ENCODE results near the gene RBM34.
A peak's percentile ranks its signal among the peaks of the same experiment; 100 is the strongest.
"Not testable (repeated sequence)": the region's sequence is repeated elsewhere in the genome, so short reads cannot be mapped to it uniquely, and the experiment has no call there.

Gene RBM34

DNA sequence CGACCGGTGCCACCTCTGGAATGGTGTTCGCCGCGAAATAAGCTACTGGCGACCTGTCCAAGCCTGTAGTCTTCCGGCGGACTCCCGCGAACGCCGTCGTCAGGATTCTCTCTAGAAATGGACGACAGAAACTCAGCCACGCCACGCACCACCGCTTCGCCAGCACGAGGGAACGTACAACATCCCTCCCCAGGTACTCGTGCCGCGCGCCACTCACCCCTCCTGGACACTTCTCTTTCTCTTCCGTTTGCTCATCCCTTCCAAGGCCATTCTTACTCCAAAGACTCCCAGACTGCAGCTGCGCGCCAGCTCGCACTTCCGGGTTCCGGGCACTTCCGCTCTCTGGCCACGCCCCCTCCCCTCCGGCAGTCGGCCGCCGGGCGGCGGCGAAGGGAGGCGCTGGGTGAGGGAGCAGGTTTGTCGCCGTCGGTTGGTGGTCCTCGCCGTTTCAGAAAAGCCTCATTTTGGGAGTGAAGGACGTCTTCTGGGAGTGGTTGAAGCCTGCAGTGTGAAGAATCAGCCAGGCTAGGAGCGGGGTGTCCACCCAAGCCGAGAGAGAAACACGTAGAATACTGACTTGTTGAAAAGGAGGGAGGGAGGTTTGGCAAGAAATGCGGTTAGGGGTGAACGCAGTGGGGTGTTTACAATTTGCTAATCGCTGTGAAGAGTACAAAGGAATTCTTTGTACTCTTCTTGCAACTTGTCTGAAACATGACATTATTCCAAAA lies at the start of gene RBM34:
TSS of gene RBM34 (minus strand) at position 294 of the 728 bp plus-strand sequence. CDS start at position 270, 24 bp downstream.
- peak; percentile 80 to 82 (median 82) for DNase-seq (ENCODE audit: low read depth in 2 of 3, low spot score in 2 of 3)

DNA sequence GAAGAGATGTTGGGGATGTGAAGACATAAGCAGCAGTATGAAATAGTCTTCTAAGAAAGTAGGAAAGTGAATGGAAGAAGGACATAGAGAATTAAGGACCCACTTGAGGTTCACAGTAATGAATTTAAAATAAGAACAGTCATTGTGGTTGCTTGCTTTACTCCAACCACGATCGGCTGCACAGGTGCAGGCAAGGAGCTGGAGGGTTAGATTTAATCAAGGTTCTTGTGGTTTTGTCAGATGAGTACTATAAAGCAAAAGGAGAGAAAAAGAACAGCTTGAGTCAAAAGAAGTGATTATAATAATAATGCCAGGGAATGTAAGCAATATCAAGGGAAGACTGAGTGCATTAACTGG lies 46.1 kb upstream of the RBM34 start:
- DNase-seq (ENCODE audit: low read depth in 2 of 3, low spot score in 2 of 3) = peak in 1 of 3 experiments; percentile 13

DNA sequence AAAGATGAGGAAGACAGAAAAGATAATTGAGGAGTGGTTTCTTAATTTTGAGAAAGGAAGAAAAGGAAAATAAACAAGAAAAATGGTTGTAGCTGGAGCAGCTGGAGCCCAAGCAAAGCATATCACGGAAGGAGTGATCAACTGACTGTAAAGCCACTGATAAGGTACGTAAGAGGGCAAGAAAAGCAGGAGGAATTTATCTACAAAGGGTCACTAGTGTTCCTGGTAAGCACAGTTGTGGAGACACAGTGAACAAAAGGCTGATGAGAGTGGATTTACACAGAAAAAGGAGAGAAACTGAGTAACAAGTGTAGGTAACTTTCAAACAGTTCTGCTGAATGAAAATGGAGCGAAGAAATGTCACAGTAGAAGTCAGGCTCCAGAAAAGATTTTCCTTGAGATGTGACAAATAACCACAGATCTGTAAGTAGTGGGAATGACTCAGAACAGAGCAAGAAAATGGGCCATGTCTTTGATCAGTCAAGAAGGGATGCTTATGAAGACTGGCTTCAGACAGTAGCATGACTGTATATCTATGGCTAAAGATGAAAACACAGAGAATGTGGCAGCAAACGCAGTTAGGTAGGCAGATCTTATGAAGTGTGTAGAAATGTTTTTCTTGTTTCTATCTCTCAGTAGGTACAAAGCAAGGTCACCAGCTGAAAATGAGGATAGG lies 45.6 kb upstream of the RBM34 start:
- DNase-seq (ENCODE audit: low read depth in 2 of 3, low spot score in 2 of 3) = no peak

DNA sequence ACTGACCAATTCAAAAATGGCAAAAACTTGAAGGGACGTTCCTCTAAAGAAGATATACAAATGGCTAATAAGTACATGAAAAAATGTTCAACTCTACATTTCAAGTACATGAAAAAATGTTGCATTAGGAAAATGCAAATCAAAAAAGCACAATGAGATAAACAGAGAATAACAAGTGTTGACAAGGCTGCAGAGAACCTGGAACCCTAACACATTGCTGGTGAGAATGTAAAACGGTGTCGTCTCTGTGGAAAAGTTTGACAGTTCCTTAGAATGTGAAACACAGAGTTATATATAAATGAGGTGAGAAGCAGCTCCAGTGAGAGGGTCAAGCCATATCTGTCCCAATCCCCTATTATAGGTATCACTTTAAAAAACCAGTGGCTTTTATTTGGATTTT lies 44.6 kb upstream of the RBM34 start:
- DNase-seq (ENCODE audit: low read depth in 2 of 3, low spot score in 2 of 3) = no peak

GRCh38 chr1:235203428-235203827 lies 42.4 kb upstream of the RBM34 start:
- no peak for DNase-seq (ENCODE audit: low read depth in 2 of 3, low spot score in 2 of 3)

- DNase-seq (ENCODE audit: low read depth in 2 of 3, low spot score in 2 of 3) = not testable (repeated sequence)
Observed at GRCh38 chr1:235202447-235202846, 41.4 kb upstream of the RBM34 start.

GRCh38 chr1:235199441-235199840 lies 38.4 kb upstream of the RBM34 start:
- no peak for DNase-seq (ENCODE audit: low read depth in 2 of 3, low spot score in 2 of 3)

DNA sequence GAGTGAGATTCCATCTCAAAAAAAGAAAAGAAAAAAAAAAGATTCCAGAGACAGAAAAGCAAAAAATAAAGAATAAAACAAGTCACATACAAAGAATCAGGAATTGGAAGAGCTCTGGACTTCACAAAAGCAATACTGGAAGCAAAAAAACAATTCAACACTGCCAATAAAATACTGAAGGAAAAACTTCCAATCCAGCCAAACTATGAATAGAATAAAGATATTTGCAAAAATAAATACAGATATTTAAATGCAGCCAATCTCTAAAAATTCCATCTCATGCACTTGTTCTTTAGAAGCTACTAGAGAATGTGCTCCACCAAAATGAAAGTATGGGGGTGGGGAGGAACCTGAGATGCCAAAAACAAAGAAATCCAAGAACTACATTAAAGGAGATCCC lies 29.4 kb upstream of the RBM34 start:
- no peak for DNase-seq (ENCODE audit: low read depth in 2 of 3, low spot score in 2 of 3)

- no peak for DNase-seq (ENCODE audit: low read depth in 2 of 3, low spot score in 2 of 3)
Observed at GRCh38 chr1:235187316-235187715, 26.3 kb upstream of the RBM34 start.

GRCh38 chr1:235181561-235182245 lies 20.7 kb upstream of the RBM34 start:
- DNase-seq (ENCODE audit: low read depth in 2 of 3, low spot score in 2 of 3) = no peak

GRCh38 chr1:235180916-235181460 lies 19.9 kb upstream of the RBM34 start:
- no peak for DNase-seq (ENCODE audit: low read depth in 2 of 3, low spot score in 2 of 3)

DNA sequence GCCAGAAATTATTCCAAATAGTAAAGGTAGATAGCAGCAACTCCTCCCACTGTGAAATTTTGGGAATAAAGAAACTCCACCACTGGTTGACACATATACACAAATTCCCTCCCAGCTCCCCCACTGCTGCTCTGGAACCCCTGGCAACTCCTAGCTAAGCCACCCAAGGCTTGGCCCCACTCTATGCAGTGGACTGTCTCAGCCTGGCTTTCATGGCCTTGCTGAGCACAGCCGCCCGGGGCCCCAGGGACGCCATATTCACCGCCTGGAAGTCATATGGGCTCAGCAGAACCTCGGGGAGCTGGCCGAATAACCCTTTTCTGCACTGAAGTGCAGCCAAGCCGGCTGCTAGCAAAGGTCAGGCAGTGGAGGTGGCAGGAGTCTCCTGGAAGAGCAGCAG lies 15.4 kb upstream of the RBM34 start:
- no peak for DNase-seq (ENCODE audit: low read depth in 2 of 3, low spot score in 2 of 3)

DNA sequence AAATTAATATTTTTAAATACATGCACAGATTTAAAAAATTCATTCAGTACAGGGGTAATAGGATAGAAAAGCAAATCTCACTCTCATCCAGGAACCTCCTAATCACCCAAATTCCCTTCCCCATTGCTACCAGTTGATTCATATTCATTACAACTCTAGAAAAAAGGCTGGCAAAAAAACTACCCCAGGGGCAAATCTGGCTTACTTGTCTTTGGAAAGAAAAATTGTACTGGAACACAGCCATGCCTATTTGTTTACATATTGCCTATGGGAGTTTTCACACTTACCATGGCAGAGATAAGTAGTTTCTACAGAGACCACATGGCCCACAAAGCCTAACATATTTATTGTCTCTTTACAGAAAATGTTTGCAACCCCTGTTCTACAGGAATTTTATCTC lies 8.9 kb upstream of the RBM34 start:
- no peak for DNase-seq (ENCODE audit: low read depth in 2 of 3, low spot score in 2 of 3)

DNA sequence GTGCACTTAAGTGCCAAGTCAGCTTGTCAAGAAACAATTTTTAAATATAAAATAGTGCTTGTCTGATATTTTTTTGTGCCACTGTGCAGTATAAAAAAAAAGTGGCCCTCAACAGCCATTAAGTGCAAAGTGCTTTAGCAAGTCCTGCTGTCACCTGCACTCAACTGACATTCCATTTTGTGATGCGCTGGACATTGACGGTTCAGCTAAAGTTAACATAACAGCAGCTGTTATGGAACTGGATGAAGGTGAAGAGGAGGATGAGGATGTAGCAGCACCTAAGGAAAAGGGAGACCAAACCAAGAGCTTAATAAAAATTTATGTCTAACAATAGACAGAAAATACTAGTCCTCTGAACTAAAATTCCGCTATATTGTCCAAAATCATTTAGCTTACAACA lies 7.3 kb upstream of the RBM34 start:
- no peak for DNase-seq (ENCODE audit: low read depth in 2 of 3, low spot score in 2 of 3)

DNA sequence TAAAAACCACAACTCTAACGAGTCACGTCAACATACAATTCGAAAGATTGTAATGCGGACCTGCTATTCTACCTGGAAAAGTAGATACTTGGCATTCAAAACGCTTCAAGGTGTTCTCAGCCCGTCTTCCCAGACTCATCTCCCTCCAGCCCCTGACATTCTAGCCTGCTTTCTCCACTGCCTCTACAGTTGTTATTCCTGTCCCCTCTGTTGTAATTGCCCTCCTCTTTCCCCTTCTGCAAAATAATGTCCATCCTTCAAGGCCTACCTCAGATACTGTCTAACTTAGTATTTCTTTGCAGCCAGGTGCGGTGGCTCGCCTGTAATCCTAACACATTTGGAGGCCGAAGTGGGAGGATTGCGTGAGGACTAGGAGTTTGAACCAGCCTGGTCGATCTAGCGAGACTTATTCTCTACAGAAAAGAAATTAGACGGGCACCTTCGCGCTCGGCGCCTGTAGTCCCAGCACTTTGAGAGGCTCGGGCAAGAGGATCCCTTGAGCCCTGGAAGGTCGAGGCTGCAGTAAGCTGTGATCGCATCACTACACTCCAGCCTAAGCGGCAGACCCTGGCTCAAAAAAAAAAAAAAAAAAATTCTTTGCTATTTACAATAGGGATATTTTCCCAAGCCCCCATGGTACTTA lies 756 bp upstream of the RBM34 start:
- no peak for DNase-seq (ENCODE audit: low read depth in 2 of 3, low spot score in 2 of 3)

DNA sequence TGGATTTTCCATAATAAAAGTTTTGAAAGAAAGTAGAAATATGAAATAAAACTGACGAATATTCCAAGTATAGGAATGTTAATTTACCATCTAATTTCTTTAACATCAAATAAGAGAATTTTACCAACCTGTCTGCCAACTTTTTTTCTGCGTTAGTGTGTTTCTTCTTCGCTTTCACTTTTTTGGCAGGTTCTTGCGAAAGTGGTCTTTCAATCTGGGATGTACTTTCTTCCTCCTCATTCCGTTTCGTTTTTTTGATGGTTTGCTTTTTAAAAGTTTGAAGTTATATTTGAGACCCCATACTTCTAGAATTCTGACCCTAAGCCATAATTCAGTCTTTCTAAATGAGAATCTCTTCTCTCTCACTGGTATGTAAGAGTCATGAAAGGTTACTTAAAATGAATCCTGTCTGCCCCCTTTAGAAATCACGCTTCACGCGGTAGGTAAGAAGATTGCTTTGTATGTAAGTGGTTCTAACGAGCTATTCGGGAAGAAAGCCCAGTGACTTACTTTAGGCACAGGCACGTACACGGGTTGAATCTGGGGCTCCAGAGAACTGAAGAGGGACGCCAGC lies 580 bp downstream of the RBM34 start:
- DNase-seq (ENCODE audit: low read depth in 2 of 3, low spot score in 2 of 3) = peak in 1 of 3 experiments; percentile 11

- not testable (repeated sequence) for DNase-seq (ENCODE audit: low read depth in 2 of 3, low spot score in 2 of 3)
Observed at GRCh38 chr1:235159930-235160329, 1.1 kb downstream of the RBM34 start.

GRCh38 chr1:235159284-235159683 lies 1.8 kb downstream of the RBM34 start:
- not testable (repeated sequence) for DNase-seq (ENCODE audit: low read depth in 2 of 3, low spot score in 2 of 3)

- no peak for DNase-seq (ENCODE audit: low read depth in 2 of 3, low spot score in 2 of 3)
Observed at GRCh38 chr1:235158680-235159079, 2.4 kb downstream of the RBM34 start.

GRCh38 chr1:235157150-235157549 lies 3.9 kb downstream of the RBM34 start:
- DNase-seq (ENCODE audit: low read depth in 2 of 3, low spot score in 2 of 3) = no peak

DNA sequence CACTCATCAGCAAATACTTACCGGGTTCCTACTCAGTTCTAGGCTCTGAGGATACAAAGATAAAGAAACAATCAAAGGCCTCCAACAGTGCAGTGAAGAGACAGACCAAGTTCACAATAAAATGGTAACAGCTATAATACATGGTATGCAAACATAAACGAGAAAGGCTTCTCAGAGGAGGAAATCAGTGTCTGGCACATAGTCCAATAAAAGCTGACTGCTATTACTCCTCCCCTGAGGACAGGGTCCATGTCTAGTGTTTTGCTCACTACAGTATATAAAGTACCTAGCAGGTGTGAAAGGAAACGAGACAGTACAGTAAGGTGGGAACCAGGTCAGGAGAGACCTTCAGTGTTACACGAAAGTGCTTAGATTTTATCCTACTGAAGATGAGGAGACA lies 4.3 kb downstream of the RBM34 start:
- DNase-seq (ENCODE audit: low read depth in 2 of 3, low spot score in 2 of 3) = no peak

All from activated CD8-positive, alpha-beta memory T cell treated with anti-CD3 and anti-CD28 coated beads for 48 hours (primary cell).